HG03103 (cell line): ENCODE results near the gene FADD.
"Not testable (repeated sequence)": the region's sequence is repeated elsewhere in the genome, so short reads cannot be mapped to it uniquely, and the experiment has no call there.

Source experiments
- ATAC-seq: cut with Tn5 transposase; IDR thresholded peaks from one replicate; pipeline ENCODE4 v1.9.1; 2021; ENCODE audit warnings: low read depth; ENCODE audit not compliant: unreplicated experiment

FADD gene

DNA sequence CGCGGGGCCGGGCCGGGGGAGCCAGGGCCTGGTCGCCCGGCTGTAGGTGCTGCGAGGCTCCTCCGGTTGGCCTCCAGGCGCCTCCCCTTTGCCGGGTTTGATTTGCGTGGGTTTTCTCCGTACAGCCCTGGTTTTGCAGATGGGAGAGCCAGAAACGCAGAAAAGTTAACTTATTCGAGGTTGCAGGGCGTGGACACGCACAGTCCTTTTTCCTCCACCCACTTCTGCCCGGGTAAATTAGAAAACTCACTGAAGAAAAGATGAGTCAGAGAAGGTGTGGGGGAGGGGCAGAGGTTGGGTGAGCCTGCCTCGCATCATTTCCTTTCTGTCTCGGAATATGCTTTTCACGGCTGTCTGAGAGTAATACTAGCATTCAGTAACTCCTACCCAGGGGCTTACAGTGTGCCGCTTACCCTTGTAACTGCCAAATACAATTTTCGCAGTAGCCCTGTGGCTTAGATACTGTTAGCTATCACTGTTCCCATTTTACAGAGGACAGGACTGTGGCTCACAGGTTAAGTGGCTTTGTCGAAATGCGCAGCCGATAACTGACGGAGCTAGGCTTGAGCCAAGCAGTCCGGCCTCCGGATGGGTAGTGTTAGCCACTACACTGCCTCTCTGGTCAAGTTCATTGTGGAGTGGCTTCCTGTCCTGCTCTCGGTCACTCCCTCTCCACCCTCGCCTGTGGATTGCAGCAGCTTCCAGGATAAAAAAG, 812 bp downstream of the FADD start:
- peak; percentile 23 for ATAC-seq

DNA sequence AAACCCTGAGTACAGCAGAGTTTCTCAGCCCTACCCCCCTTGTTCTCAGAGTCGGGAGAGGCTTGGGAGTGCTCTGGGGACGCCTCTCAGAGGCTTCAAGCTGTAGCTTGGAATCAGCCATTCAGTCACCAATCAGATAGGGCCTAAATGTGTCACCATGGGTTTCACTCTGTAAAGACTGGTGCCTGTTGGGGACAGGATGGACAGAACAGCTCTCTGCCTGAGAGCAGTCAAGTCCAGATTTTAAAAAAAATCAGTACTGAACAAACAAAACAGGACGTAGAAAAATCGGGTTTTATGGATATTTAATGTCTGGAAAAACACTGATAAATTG, 1.3 kb downstream of the FADD start:
- no peak for ATAC-seq

DNA sequence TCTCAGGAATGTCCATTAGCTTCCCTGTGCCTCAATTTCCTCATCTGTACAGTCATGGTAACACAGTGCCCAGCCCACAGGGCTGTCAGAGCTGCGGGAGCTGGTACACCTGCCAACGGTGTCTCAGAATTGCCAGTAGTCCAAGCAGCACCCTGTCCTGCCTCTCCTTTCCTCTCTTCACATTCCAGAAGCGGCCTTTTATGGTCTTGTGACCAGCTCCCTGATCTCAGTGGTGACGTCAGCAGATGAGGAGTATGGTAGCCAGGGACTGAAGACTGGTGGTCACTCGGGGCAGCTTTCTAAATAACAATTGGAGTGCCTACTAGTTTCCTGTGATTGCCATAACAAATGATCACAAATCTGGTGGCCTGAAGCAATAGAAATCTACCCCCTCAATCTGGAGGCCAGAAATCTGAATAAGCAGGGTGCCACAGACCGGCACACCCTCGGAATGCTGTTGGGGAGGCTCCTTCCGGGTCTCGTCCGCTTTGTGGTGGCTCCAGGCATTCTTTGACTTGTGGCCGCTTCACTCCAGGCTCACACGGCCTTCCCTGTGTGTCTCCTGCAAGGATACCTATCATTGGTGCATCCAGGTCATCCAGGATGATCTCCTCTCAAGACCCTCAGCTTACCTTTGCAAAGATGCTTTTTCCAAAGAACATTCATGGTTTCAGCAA, 2.1 kb downstream of the FADD start:
- no peak for ATAC-seq

DNA sequence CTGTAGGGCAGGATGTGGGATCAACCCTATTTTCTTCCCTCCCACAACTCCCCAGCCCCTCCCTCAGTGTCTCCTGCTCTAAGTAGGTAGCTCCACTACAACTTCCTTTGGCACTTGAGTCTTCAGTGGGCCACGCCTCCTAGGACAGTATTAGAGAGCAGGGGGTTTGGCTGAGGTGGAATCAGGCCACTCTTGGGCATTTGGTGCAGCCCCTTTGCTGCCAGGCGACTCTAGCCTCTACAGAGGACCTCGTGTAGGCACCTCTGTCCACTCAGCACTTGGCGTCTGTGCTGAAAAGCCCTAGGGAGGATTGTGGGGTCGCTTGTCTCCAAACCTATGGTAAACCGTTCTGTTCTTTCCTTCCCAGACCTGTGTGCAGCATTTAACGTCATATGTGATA, 2.7 kb downstream of the FADD start:
- ATAC-seq = no peak

DNA sequence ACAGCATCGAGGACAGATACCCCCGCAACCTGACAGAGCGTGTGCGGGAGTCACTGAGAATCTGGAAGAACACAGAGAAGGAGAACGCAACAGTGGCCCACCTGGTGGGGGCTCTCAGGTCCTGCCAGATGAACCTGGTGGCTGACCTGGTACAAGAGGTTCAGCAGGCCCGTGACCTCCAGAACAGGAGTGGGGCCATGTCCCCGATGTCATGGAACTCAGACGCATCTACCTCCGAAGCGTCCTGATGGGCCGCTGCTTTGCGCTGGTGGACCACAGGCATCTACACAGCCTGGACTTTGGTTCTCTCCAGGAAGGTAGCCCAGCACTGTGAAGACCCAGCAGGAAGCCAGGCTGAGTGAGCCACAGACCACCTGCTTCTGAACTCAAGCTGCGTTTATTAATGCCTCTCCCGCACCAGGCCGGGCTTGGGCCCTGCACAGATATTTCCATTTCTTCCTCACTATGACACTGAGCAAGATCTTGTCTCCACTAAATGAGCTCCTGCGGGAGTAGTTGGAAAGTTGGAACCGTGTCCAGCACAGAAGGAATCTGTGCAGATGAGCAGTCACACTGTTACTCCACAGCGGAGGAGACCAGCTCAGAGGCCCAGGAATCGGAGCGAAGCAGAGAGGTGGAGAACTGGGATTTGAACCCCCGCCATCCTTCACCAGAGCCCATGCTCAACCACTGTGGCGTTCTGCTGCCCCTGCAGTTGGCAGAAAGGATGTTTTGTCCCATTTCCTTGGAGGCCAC, 3.3 kb downstream of the FADD start:
- no peak for ATAC-seq

DNA sequence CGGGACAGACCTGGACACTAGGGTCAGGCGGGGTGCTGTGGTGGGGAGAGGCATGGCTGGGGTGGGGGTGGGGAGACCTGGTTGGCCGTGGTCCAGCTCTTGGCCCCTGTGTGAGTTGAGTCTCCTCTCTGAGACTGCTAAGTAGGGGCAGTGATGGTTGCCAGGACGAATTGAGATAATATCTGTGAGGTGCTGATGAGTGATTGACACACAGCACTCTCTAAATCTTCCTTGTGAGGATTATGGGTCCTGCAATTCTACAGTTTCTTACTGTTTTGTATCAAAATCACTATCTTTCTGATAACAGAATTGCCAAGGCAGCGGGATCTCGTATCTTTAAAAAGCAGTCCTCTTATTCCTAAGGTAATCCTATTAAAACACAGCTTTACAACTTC, 3.9 kb downstream of the FADD start:
- ATAC-seq = no peak

DNA sequence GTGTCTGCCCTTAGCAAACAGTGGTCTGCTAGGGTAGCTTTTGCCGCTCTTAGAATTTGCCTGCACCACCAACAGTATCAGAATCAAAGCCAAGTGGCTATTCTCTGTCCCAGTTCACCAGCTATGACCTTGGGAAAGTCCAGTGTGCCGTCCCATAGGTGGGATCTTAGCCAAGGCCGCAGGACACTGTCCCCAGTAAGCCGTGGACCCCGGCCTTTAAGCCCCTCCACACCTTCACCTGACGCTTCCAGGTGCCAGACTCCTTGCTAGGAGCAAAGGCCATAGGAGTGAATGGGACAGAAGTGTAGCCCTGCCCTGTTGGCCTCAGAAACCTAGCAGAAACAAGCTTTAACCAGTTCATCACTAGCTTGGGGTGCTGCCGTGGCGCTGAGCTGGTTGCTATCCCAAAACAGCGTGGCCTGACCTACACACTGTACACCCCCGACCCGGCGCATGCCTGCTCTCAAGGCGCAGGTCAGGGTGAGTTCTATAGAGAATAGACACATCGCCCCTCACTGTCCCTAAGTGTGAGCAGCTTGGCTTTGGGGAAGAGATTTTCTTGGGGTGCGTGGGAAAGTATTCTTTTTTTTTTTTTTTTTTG, 4.5 kb downstream of the FADD start:
- ATAC-seq = no peak

DNA sequence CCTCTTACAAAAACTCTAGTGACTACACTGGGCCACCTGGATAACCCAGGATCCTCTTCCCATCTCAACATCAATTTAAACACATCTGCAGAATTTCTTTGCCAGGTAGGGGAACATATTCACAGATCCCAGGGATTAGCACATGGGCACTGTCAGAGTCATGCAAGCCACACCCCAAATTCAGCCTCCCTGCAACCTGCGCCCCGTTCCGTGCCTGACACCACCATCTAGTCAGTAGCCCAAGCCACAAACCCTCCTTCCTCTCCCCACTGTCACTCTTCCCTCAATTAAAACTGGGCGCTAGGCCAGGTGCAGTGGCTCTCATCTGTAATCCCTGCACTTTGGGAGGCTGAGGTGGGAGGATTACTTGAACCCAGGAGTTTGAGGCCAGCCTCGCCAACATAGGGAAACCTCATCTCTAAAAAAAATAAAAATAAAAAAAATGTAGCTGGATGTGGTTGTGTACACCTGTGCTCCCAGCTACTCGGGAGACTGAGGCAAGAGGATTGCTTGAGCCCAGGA, 6.4 kb downstream of the FADD start:
- no peak for ATAC-seq

DNA sequence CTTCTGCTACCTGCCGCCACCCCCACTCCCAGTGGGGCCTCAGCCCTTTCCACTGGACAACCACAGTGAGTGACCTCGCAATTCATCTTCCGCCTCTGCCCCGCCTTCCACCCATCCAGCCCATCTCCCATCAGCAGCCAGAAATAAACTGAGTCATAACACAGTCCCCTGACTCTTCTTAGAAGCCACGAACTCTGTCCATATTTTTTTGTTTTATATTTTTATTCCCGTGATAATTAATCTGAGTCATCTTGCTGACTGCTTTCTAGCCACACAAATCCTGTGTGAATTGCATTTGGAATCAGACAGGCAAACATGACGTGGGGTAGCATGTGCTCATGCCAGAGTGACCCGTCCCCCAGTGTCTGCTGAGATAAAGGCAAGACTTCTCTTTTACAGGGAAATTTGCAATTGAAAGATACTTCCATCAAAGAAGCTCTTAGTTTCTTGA, 7.0 kb downstream of the FADD start:
- no peak for ATAC-seq

DNA sequence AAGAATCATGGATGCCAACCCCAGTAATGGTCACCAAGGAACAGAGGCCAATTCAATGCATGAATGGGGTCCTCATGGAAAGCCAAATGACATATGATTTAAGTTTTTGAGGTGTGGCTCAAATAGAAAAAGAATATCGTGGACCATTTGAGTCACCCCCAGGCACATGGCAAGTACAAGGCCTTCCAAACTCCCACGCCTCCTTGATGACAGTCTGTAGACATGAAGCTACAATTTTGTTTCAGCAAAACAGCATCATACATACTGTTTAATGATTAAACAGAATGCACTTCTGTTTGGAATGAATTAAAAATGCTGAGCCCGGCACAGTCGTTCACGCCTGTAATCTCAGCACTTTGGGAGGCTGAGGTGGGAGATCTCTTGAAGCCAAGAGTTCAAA, 7.4 kb downstream of the FADD start:
- ATAC-seq = no peak

DNA sequence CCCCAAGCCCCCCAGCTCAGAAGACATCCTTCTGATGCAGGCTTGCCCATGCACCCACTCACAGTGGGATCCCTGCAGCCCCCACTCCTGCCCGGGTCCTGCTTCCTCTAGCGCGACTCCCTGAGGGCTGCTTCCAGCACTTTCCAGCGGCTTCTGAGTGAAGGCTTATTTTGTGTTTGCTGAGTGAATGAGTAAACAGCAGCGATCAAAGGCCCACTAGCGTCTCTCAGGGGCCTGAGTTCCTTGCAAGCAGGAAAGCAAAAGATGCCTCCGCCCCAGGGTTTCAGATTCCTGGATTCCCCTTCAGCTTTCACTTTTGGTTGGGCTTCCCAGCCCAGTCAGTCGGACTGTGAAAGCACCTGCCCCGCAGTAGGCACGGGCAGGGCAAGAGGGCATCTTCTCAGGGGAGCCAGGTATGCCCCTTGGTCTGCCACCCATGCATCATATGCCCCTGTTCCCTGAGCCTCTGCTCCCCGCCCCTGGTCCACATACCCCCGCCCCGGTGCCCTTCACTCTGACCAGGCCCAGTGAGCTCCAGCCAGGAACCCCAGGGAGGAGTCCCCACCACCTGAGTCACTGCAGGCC, 9.2 kb downstream of the FADD start:
- ATAC-seq = no peak

DNA sequence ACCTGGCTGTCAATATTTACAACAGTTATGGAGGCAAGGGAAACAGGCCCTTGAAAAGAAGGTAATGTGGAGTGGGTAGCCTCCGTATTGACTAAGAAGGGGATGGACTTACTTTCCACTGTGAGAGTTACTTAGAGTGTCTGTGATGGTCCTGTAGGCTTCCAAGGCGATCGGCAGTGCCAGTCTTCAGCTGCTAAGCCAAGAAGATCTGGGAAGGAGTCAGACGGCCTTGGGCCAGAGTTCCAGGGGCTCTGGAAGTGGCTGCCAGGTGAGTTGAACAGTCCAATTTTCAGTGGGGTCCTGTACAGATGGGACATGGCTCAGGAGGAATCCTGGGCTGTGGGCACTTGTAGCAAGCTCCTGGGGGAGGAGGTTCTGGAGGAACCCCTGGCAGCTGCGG, 14.3 kb downstream of the FADD start:
- ATAC-seq = not testable (repeated sequence)

DNA sequence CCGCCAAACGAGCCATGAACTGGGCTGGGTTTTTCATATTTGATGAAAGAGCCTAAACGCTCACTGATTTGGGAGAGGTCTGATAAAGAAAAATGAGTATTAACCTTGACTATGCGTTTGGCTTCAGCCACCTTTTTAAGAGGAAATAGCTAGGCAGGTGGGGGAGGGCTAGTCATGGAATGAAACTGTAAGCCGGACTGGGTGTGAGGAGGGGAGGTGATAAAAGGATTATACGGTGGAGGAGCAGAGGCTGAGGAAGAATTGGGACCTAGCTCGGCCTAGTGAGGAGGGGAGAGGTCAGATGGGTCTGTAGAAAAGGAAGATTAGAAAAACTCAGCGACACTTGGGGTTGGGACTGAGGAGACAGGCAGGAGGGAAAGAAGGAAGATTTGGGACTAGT, 15.0 kb downstream of the FADD start:
- not testable (repeated sequence) for ATAC-seq

DNA sequence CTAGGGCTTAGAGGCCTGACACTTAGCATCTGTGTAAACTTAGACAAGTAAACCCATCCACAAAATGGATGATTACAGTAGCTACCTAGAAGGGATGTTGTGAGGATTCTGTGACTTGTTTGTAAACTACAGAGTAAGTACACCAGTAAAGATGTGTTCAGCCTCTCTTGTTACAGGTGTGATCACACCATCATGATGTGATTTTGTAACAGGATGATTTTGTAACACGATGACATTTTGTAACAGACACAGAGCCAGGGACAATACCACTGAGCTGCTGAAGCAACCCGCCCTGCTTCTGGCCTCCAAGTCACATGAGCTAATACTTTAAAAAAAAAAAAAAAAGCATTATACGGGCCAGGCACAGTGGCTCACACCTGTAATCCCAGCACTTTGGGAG, 17.0 kb downstream of the FADD start:
- ATAC-seq = no peak

DNA sequence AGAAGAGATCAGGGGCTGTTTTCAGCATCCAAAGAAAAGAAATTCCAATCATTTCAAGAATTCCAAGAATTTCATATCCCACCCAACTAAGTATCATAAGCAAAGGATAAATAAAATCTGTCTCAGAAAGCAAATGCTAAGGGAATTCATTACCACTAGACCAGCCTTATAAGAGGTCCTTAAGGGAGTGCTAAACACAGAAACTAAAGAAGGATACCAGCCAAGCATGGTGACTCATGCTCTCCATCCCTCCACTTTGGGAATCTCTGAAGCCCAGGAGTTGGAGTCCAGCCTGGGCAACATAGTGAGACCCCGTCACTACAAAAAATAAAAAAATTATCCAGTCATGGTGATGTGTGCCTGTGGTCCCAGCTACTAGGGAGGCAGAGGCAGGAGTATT, 17.8 kb downstream of the FADD start:
- ATAC-seq = no peak

DNA sequence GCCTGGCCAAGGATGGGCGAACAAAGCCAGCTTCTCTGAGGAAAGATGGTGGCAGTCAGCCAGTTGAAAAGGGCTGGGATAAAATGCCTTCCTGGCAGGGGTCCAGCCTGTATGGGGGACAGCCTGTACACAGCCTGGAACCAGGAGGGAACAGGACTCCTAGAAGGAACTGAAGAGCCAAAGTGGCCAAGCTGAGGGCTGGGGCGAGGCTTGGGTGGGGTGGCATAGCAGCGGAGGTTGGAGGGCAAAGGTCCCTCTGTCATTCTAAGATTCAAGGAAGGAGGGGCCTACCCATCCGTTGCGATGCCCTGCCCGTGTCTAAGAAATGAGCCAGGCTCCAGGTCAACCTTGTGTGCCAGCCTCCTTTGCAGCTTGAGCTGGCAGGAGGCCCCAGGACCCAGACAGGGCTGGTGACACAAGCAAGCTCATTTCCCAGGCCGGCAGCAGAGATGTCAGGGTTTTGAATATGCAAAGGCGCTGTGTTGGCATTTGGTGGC, 22.6 kb downstream of the FADD start:
- ATAC-seq = no peak

DNA sequence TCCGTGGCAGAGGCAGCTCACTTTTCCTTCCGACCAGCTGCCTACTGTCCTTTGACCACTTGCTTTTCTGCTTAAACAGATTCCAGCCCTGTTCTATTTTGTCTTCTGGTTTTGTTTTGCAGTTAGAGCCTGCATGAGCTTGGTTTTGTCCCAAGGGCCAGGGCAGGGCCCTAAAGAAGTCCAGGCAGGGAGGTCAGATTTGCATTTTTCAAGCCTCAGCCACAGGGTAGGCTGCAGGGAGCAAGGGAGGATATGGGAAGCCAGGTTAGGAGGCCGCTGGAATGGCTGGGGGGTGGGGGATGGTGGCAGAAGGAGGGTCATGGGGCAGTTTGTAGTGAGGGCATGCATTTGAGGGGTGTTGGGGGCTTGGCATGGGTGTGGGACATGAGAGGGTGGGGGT, 23.1 kb downstream of the FADD start:
- ATAC-seq = no peak

DNA sequence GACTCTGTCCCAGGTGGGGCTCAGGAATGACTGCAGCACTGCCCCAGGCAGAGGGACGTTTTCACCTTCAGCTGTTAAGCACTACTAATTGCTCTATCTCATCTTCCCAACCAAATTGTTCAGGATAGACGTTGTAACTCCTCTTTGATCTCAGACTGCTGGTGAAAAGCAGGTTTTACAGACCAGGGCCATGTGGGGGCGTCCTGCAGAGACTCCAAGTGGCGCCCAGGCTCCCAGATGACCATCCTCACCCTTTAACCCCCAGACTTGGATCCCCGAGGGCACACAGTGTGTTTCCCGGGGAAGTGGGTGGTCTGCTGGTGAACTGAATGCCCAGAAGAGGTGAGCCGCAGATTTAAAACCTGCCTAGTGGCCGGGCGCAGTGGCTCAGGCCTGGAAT, 23.9 kb downstream of the FADD start:
- no peak for ATAC-seq

DNA sequence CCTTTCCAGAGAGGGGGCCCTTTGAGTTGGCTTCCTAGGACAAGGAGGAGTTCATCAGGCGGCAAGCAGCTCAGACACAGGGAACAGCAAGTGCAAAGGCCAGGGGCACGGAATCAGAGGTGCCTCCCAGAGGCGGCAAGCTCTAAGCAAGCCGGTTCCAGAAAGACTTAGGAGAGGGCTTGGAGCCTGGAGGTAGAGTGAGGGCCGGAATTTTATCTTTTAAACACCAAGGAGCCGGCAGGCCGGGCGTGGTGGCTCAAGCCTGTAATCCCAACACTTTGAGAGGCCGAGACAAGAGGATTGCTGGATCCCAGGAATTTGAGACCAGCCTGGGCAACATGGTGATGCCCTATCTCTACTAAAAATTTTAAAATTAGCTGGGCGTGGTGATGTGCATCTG, 26.6 kb downstream of the FADD start:
- no peak for ATAC-seq

DNA sequence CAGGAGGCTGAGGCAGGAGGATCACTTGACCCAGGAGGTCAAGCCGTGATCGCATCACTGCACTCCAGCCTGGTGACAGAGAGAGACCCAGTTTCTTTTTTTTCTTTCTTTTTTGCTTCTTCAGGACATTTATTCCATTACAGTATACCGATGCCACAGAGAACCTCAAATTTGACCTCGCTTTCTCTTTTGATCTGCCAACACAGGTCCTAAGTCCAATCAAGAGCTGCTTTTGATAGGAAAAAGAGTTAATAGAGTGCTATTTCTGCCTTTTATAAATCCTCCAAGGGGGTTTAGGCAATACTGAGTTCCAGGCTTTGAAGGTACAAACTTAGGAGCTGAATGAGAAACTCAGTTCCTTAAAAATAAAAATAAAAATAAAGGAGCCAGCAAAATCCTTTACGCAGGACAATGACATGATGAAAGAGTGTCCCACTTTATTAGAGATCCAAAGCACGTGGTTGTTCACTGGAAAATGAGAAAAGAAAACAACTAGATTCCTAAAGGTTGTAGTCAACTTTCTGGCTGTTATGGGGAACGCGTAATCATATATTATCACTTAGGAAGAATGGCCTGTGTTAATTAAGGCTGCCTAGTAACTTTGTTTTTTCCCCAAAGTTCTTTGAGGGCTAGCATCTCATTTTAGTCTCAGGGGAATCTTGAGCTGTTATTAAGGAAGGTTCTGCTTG, 27.2 kb downstream of the FADD start:
- no peak for ATAC-seq
